Activated CD4-positive, alpha-beta memory T cell treated with anti-CD3 and anti-CD28 coated beads, Interleukin-2, amount 10 ng/mL, durations not matched to agents 7 days and 5 days (primary cell): ENCODE measurements around the gene HS3ST5. TPM values are rescaled to one million over a fixed set of nuclear protein-coding genes. Genes with fewer than 3 reads are reported as not detected.

Experiments used
- CTCF ChIA-PET: fragments of 350-600 bp; sonication (Branson Sonifier 250); formaldehyde crosslinking; loops from one replicate; lab custom pipeline; 2021; ENCODE audit warnings: antibody characterized with exemption, inconsistent platforms; lab: Charles Lee
- POLR2A ChIA-PET: fragments of 350-600 bp; sonication (Branson Sonifier 250); formaldehyde crosslinking; loops from one replicate; lab custom pipeline; 2021; ENCODE audit warnings: antibody characterized with exemption; lab: Charles Lee
- DNase-seq: peaks from one replicate; pipeline ENCODE4 v3.0.0-alpha.2; 2020
- H3K27ac Mint-ChIP-seq: one replicate; pipeline ENCODE4 v1.8.0; 2021; ENCODE audit warnings: mild to moderate bottlenecking, mixed read lengths
- H3K27me3 Mint-ChIP-seq: one replicate; pipeline ENCODE4 v1.8.0; 2021; ENCODE audit warnings: mixed read lengths
- H3K36me3 Mint-ChIP-seq: one replicate; pipeline ENCODE4 v1.8.0; 2021; ENCODE audit warnings: low read depth, mixed read lengths
- H3K4me1 Mint-ChIP-seq: one replicate; pipeline ENCODE4 v1.8.0; 2021; ENCODE audit warnings: mixed read lengths
- H3K4me3 Mint-ChIP-seq: one replicate; pipeline ENCODE4 v1.8.0; 2021; ENCODE audit warnings: mild to moderate bottlenecking, mixed read lengths
- H3K9me3 Mint-ChIP-seq: one replicate; pipeline ENCODE4 v1.8.0; 2021; ENCODE audit warnings: mixed read lengths
- total RNA-seq, 2 experiments: library from RNA; stranded (reverse); gene quantifications; one replicate each; pipeline ENCODE4 v1.2.3, GENCODE V29; 2021

HS3ST5 gene, protein sequence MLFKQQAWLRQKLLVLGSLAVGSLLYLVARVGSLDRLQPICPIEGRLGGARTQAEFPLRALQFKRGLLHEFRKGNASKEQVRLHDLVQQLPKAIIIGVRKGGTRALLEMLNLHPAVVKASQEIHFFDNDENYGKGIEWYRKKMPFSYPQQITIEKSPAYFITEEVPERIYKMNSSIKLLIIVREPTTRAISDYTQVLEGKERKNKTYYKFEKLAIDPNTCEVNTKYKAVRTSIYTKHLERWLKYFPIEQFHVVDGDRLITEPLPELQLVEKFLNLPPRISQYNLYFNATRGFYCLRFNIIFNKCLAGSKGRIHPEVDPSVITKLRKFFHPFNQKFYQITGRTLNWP
- not detected for total RNA-seq

DNA sequence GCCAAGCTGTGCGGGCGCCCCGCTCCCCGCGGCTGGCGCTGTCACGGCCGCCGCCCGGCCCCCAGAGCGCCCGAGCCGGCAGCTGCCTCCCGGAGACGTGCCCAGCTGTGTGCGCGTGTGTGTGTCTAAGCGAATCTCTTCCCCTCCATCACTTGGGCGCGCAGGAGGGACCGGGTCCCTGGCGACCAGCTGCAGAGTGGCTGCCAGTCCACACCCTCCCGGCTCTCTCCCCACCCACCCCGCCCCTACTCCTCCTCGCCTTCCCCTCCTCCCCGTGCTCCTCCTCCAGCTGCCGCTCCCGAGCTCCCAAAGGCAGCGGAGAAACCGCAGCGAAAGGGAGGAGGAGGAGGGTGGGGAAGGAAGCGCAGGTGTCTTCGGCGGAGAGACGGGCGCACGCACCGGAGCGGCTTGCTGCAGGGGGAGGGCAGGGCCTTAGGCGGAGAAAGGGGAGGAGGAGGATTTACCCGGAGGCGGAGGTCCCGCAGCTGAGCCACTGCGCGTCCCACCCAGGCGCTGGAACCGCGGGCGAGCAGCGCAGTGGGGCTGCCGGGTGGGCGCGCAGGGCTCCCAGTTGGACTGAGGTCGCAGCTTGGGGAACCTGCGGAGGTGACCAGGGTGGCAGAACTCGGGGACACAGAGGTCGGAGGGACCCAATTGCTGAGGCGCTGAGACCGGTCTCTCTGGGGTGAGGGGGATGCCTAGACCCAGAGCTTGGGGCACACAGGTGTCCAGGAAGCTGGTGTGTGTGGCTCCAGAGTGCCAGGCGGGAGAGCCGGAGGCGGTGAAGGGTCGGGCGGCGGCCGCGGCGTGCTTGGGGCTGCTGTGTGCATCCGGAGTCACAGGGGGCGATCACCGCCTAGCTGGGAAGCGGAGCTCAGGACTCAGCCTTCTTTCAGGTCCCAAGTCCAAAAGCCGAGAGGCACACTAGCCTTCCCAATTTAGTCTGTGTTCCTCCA, at the start of gene HS3ST5:
Gene HS3ST5 (minus strand): TSS at position 198 of the 956 bp plus-strand sequence. CDS start 280,178 bp downstream, outside the sequence.
- no peaks in the 10 kb centered on the region for H3K36me3 Mint-ChIP-seq
- H3K27ac Mint-ChIP-seq = no peak within 1 kb of the TSS

DNA sequence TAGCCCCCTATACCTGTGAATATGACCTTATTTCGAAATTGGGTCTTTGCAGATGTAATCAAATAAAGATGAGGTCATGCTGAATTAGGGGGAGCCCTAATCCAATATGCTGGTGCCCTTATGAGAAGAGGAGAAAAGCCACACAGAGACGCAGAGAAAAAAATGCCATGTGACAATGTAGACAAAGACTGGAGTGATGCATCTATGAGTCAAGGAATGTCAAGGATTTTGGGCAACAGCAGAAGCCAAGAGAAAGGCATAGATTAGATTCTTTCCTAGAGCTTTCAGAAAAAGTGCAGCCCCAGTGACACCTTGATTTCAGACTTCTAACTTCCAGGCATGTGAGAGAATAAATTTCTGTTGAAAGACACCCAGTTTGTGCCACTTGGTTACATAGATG, 47.4 kb upstream of the HS3ST5 start:
- Mint-ChIP-seq H3K27ac (no peak overlapping the region), H3K4me1 (no peaks in the 10 kb centered on the region), H3K27me3 (no peaks in the 10 kb centered on the region), H3K4me3 (no peak overlapping the region), H3K36me3 (no peaks in the 10 kb centered on the region), H3K9me3 (no peaks in the 10 kb centered on the region)
- ChIA-PET CTCF (no interaction called here), POLR2A (no interaction called here)
- DNase-seq = no peak

More for the DNA sequence above, at the start of gene HS3ST5:
- no peak within 1 kb of the TSS for H3K4me3 Mint-ChIP-seq
- peaks cover 38% of the 10 kb centered on the region for H3K27me3 Mint-ChIP-seq
- no peak for DNase-seq
- no peaks in the 10 kb centered on the region for H3K9me3 Mint-ChIP-seq
- CTCF ChIA-PET = no interaction called here
- peaks cover 7% of the 10 kb centered on the region for H3K4me1 Mint-ChIP-seq
- POLR2A ChIA-PET = no interaction called here

DNA sequence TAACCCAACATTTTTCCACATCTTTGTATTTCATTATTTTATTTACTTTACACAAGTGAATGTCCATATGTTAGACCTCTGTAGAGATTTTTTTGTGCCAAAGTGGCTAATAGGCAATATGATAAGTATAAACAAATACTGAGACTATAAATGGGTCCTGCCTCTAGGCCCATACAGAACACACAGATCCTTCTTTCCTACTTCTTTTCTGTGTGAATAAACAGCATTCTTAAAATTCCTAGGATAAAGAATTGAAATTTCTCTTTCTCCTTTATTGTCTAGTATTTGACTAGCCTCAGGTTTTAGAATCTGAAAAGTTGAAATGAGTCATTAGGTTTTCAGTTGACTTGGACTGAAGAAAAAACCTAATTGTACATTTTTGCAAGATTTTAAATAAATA, 46.3 kb upstream of the HS3ST5 start:
- no peak overlapping the region for H3K27ac Mint-ChIP-seq
- no peaks in the 10 kb centered on the region for H3K36me3 Mint-ChIP-seq
- H3K27me3 Mint-ChIP-seq = no peaks in the 10 kb centered on the region
- H3K4me1 Mint-ChIP-seq = no peaks in the 10 kb centered on the region
- H3K9me3 Mint-ChIP-seq = no peaks in the 10 kb centered on the region
- ChIA-PET CTCF (no interaction called here), POLR2A (no interaction called here)
- no peak overlapping the region for H3K4me3 Mint-ChIP-seq
- no peak for DNase-seq

DNA sequence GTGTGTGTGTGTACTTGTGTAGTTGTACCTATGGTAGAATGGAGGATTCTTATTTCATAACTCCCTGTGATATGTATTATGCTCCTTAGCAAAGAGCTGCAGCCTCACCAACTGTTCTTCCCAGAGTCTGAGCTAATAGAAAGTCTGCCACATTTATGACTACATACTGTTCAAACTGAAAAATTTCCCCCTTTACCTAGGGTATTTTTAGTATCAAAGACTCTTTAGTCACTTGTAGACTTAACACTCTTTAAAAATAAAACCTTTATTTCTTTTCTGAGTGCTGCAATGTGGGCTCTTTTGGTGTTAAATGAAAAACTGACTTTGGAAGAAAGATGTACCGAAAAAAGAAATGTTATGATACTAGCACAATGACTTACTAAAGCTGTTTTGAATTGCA, 39.6 kb upstream of the HS3ST5 start:
- Mint-ChIP-seq H3K27ac (no peak overlapping the region), H3K4me1 (no peaks in the 10 kb centered on the region), H3K4me3 (no peak overlapping the region), H3K9me3 (no peaks in the 10 kb centered on the region), H3K36me3 (no peaks in the 10 kb centered on the region), H3K27me3 (no peaks in the 10 kb centered on the region)
- no peak for DNase-seq
- ChIA-PET CTCF (no interaction called here), POLR2A (no interaction called here)

DNA sequence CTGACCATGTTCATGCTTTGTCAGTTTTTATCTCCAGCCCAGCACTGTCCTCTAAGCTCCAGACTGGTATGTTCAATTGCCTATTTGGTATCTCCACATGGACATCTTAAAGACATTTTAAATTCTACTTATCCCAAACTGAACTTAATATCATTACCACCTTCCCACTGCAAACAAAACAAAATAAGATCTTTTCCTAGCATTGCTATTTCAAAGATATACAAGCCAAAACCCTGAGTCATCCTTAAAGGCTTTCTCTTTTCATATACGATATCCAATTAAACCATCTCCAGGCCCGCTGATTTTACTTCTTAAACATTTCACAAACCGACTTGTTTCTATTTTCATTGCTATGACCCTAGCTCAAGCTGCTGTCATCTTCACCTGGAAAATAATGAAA, 35.1 kb upstream of the HS3ST5 start:
- H3K36me3 Mint-ChIP-seq = no peaks in the 10 kb centered on the region
- no peak for DNase-seq
- H3K9me3 Mint-ChIP-seq = no peaks in the 10 kb centered on the region
- H3K4me3 Mint-ChIP-seq = no peak overlapping the region
- ChIA-PET CTCF (no interaction called here), POLR2A (no interaction called here)
- H3K27ac Mint-ChIP-seq = no peak overlapping the region
- no peaks in the 10 kb centered on the region for H3K4me1 Mint-ChIP-seq
- H3K27me3 Mint-ChIP-seq = no peaks in the 10 kb centered on the region

DNA sequence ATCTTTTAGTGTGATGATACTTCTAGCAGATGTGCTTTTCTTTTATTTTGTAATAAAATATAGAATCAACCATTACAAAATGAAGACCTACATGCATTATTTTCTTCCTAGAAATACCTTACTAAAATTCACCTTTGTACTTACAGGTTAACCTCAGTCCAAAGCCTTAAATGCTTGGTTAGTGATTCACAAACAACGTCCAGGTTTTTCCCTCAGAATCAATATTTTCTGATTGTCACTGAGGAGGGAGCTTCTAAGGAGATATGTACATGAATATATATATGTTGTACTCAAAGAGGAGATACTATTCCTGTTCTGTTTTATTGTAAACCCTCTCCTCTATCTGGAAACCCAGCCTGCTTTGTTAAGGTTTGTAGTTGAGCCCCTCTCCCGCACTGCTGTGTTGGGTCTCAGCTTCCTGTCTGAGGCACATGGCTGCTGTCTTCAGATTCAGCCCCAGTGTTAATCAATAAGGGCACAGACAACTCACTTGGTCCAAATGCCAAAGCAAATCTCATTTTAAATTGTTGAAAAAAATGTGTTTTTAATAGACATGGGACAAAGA, 33.9 kb upstream of the HS3ST5 start:
- CTCF ChIA-PET = no interaction called here
- no peaks in the 10 kb centered on the region for H3K36me3 Mint-ChIP-seq
- no peak overlapping the region for H3K27ac Mint-ChIP-seq
- H3K4me1 Mint-ChIP-seq = no peaks in the 10 kb centered on the region
- no peak overlapping the region for H3K4me3 Mint-ChIP-seq
- no peaks in the 10 kb centered on the region for H3K27me3 Mint-ChIP-seq
- H3K9me3 Mint-ChIP-seq = no peaks in the 10 kb centered on the region
- no peak for DNase-seq
- POLR2A ChIA-PET = no interaction called here

DNA sequence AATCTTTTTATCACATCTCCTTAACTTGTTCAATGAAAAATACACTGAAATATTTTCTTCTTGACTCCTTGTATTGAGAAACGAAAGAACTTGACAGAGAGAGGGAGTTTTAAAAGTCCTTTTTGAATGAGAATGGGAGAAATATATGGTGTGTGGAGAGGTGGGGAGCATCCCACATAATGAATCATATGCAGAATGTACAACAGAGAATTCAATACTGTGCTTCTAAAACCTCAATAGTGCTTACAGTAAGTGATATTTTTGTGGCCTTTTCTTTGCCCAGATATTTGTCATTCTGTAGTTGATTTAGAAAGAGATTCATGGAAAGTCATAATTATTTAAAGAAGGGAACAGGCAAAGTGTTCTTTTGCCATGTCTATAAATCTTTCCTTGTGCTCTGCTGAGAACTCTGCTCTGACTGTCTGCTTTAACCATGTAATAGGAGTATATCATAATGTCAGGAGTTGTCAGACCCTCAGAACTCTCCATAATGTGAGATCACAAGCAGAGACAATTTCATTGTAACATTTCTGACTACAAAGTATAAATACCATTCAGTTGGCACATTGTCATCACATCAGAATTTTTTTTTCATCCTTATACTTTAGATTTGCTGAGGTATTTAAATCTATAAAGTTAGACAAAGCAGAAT, 32.8 kb upstream of the HS3ST5 start:
- ChIA-PET CTCF (no interaction called here), POLR2A (no interaction called here)
- H3K27me3 Mint-ChIP-seq = no peaks in the 10 kb centered on the region
- no peak overlapping the region for H3K27ac Mint-ChIP-seq
- no peak overlapping the region for H3K4me3 Mint-ChIP-seq
- no peaks in the 10 kb centered on the region for H3K4me1 Mint-ChIP-seq
- DNase-seq = no peak
- no peaks in the 10 kb centered on the region for H3K36me3 Mint-ChIP-seq
- no peaks in the 10 kb centered on the region for H3K9me3 Mint-ChIP-seq

DNA sequence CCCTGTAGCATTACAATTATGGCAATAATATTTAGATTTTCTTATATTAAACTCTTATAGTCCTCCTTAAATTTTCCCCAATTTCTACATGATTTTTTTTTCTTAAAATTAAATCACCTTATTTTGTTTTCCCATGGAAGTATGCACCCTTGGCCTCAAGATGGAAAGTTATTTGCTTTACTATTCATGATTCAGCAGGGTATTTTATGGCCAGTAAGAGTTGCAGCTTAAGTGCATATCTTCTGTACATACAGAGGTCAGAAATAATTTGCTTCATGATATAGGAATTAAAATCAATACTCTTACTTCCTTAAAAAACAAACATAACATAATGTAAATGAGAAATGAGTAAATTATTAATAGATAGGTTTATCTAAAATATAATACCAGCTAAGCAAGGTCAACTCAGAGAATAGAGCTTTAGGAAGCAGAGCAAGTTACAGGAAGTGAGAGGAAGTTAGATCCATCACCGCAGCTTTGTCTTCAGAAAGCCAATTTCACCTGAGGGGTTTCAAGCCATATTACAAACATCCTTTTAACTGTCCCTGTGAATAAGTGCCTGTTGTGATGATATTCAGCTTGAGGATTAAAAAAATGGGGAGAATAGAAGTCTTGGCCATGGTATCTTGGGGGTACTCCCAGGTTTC, 24.6 kb upstream of the HS3ST5 start:
- no peak overlapping the region for H3K4me3 Mint-ChIP-seq
- no peaks in the 10 kb centered on the region for H3K36me3 Mint-ChIP-seq
- H3K4me1 Mint-ChIP-seq = no peaks in the 10 kb centered on the region
- H3K27me3 Mint-ChIP-seq = no peaks in the 10 kb centered on the region
- POLR2A ChIA-PET = no interaction called here
- CTCF ChIA-PET = no interaction called here
- H3K9me3 Mint-ChIP-seq = no peaks in the 10 kb centered on the region
- DNase-seq = no peak
- no peak overlapping the region for H3K27ac Mint-ChIP-seq

DNA sequence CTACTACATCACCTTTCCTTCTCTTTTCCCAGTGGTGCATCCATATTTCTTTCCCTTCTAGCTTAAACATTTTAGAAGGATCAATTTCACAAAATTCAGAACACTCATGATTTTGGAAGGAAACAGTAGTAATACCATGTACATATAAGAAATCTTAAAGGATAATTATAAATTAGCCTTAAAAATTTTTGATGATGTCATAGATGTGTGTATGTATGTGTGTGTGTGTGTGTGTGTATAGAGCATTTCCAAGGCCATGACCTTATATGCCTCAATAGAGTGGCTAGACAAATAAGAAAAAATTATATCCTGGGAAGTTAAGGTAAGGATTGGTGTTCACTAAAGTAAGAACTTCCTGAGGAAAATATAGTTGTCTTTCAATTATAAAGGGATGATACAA, 24.1 kb upstream of the HS3ST5 start:
- ChIA-PET CTCF (no interaction called here), POLR2A (no interaction called here)
- Mint-ChIP-seq H3K9me3 (no peaks in the 10 kb centered on the region), H3K4me3 (no peak overlapping the region), H3K27me3 (no peaks in the 10 kb centered on the region), H3K27ac (no peak overlapping the region), H3K36me3 (no peaks in the 10 kb centered on the region), H3K4me1 (no peaks in the 10 kb centered on the region)
- no peak for DNase-seq

DNA sequence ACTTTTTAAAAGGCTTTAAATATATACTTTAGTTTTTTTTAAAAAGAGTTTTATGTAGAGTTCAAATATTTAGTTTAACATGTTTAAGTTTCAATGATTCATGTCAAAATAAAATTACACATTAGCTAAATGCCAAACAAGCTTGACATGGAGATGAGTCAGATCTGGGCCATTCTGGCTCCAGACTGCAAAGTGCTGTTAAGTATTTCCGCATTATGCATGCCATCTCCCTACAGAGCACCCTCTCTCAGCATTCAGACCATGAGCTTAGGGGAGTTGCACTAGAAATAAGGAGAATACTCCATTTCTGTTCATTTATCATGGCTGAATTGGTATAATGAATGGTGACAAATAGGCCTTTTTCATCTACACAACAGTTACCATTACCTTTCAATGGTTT, 21.5 kb upstream of the HS3ST5 start:
- Mint-ChIP-seq H3K9me3 (no peaks in the 10 kb centered on the region), H3K27ac (no peak overlapping the region), H3K27me3 (no peaks in the 10 kb centered on the region), H3K4me3 (no peak overlapping the region), H3K36me3 (no peaks in the 10 kb centered on the region), H3K4me1 (no peaks in the 10 kb centered on the region)
- no peak for DNase-seq
- CTCF ChIA-PET = no interaction called here
- POLR2A ChIA-PET = no interaction called here

DNA sequence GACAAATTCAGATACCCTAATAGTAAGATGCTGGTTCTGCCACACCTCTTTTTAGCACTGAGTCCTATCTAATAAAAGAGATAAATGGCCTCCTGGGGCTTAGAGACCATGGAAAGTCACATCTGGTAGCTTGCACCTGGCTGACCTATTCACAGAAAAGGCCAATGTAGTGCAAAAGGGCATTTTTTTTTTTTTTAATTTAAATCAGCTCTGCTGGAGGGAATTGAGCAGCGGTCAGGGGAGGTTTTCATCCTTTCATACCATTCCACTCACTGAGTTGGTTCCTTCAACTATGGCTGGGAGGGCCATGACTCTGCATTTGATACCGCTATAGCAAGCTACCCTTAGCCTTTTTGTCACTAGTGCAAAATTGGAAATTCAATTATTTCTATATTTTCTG, 20.1 kb upstream of the HS3ST5 start:
- H3K27me3 Mint-ChIP-seq = no peaks in the 10 kb centered on the region
- ChIA-PET POLR2A (no interaction called here), CTCF (no interaction called here)
- H3K4me3 Mint-ChIP-seq = no peak overlapping the region
- H3K27ac Mint-ChIP-seq = no peak overlapping the region
- no peaks in the 10 kb centered on the region for H3K36me3 Mint-ChIP-seq
- no peak for DNase-seq
- H3K9me3 Mint-ChIP-seq = no peaks in the 10 kb centered on the region
- no peaks in the 10 kb centered on the region for H3K4me1 Mint-ChIP-seq

DNA sequence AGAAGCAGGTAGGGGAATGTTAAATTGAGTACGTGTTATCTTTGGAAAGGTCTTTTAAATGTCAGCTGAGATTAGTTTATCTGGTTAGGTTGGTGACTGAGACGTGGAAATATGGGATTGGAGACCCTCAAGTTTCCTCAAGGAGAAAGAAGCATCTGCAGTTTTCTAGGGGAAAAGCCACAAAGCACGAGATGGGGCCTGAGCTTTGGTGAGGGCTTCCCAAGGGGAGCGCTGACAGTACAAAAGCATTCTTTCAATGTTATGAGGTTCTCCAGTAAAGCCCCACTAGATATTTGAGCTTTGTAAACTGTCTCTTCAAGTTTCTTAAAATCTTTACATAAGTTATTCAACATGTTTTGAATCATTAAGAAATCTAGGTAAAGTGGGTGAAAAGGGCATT, 19.6 kb upstream of the HS3ST5 start:
- ChIA-PET POLR2A (no interaction called here), CTCF (no interaction called here)
- no peak overlapping the region for H3K27ac Mint-ChIP-seq
- H3K4me3 Mint-ChIP-seq = no peak overlapping the region
- no peak for DNase-seq
- no peaks in the 10 kb centered on the region for H3K36me3 Mint-ChIP-seq
- H3K9me3 Mint-ChIP-seq = no peaks in the 10 kb centered on the region
- no peaks in the 10 kb centered on the region for H3K27me3 Mint-ChIP-seq
- H3K4me1 Mint-ChIP-seq = no peaks in the 10 kb centered on the region

DNA sequence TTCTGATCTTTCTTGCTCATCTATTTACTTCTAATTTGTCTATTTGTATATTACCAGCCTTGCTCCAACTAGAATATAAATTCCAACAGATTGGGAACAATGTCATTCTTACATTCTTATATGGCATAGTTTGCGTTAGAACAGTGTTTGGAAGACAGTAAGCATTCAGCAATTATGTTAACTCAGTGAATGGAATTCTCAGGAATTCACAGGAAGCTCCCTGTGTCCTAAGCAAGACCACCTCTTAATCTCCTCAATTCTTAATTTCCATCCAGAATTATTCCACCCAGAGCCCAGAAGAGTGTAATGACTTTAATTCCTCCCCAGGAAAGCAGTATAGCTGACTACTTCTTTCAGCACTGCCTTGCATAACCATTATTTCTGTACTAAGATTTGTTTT, 18.2 kb upstream of the HS3ST5 start:
- Mint-ChIP-seq H3K27me3 (no peaks in the 10 kb centered on the region), H3K27ac (no peak overlapping the region), H3K36me3 (no peaks in the 10 kb centered on the region), H3K4me1 (no peaks in the 10 kb centered on the region), H3K4me3 (no peak overlapping the region), H3K9me3 (no peaks in the 10 kb centered on the region)
- ChIA-PET CTCF (no interaction called here), POLR2A (no interaction called here)
- DNase-seq = no peak
